H1 (cell line): ENCODE measurements around the gene IDH2. TPM values are rescaled to one million over a fixed set of nuclear protein-coding genes. Genes with fewer than 3 reads are reported as not detected.

ENCODE experiments used
- CTCF ChIA-PET: fragments of 300-600 bp; sonication (Branson Sonifier 250); formaldehyde crosslinking; loops from one replicate; lab custom pipeline; 2021; ENCODE audit not compliant: partially characterized antibody; lab: Charles Lee
- POLR2A ChIA-PET: fragments of 300-600 bp; sonication (Branson Sonifier 250); formaldehyde crosslinking; loops from one replicate; lab custom pipeline; 2021; ENCODE audit warnings: inconsistent platforms; ENCODE audit not compliant: partially characterized antibody; lab: Charles Lee
- DNase-seq, 2 experiments: peaks; one replicate each; pipeline versions ENCODE4 v3.0.0 to v3.0.0-alpha.2; 2010 to 2022; ENCODE audit warnings: low spot score in 2 of 2, low read depth in 1 of 2, mixed read lengths in 1 of 2
- FAIRE-seq: peaks from 2 replicates; lab custom pipeline; 2011; peaks lifted over from hg19 to GRCh38; lab: Jason Lieb, UNC
- H2AFZ ChIP-seq: 2 replicates; pipeline ENCODE4 v1.8.1; 2012; ENCODE audit warnings: low read length, inconsistent platforms
- H2AK5ac ChIP-seq: 2 replicates; pipeline ENCODE4 v1.6.1; 2013; ENCODE audit warnings: low read depth, low read length
- H2BK120ac ChIP-seq: replicated peaks from 2 replicates; pipeline ENCODE3; 2013; ENCODE audit warnings: low read depth, low read length, inconsistent platforms
- H2BK12ac ChIP-seq: 2 replicates; pipeline ENCODE4 v1.6.1; 2013; ENCODE audit warnings: low read depth, low read length
- H2BK15ac ChIP-seq: 2 replicates; pipeline ENCODE4 v1.6.1; 2013; ENCODE audit warnings: low read length
- H2BK20ac ChIP-seq: 2 replicates; pipeline ENCODE4 v1.6.1; 2013; ENCODE audit warnings: low read length
- H2BK5ac ChIP-seq: 2 replicates; pipeline ENCODE4 v1.6.1; 2013; ENCODE audit warnings: low read depth, low read length
- H3K14ac ChIP-seq: 2 replicates; pipeline ENCODE4 v1.6.1; 2013; ENCODE audit warnings: inconsistent platforms; ENCODE audit not compliant: insufficient read length
- H3K18ac ChIP-seq: 2 replicates; pipeline ENCODE4 v1.6.1; 2013; ENCODE audit warnings: low read length; ENCODE audit errors: extremely low read depth
- H3K23ac ChIP-seq: 2 replicates; pipeline ENCODE4 v1.6.1; 2013; ENCODE audit warnings: inconsistent platforms; ENCODE audit not compliant: insufficient read length
- H3K23me2 ChIP-seq: 2 replicates; pipeline ENCODE4 v1.6.1; 2013; ENCODE audit warnings: low read depth, low read length
- H3K27ac ChIP-seq: 2 replicates; pipeline ENCODE4 v1.6.1; 2011; ENCODE audit warnings: low read depth, low read length, inconsistent platforms
- H3K27me3 ChIP-seq, 4 experiments: replicated peaks in 1 of 4; 1 replicate in 1 of 4; 2 replicates in 3 of 4; pipeline versions ENCODE4 v1.6.1 to v1.8.1; 2011 to 2013; ENCODE audit warnings: low read length in 3 of 4, mild to moderate bottlenecking in 3 of 4, inconsistent platforms in 2 of 4, mixed read lengths in 2 of 4, moderate library complexity in 1 of 4; ENCODE audit not compliant: control insufficient read depth in 3 of 4, insufficient read depth in 3 of 4; ENCODE audit errors: extremely low read depth in 1 of 4
- H3K36me3 ChIP-seq, 4 experiments: 2 replicates each; pipeline versions ENCODE4 v1.6.1 to v1.8.1; 2011 to 2013; ENCODE audit warnings: mild to moderate bottlenecking in 4 of 4, low read length in 3 of 4, moderate library complexity in 2 of 4, control low read depth in 1 of 4, inconsistent platforms in 1 of 4; ENCODE audit not compliant: insufficient read depth in 4 of 4, control insufficient read depth in 2 of 4
- H3K4ac ChIP-seq: replicated peaks from 2 replicates; pipeline ENCODE3; 2013; ENCODE audit warnings: low read length, low read depth, mixed read lengths, inconsistent platforms; ENCODE audit not compliant: insufficient read length
- H3K4me1 ChIP-seq, 4 experiments: replicated peaks in 1 of 4; 1 replicate in 1 of 4; 2 replicates in 3 of 4; pipeline versions ENCODE4 v1.6.1 to v1.8.1; 2011 to 2013; ENCODE audit warnings: low read length in 3 of 4, inconsistent platforms in 2 of 4, mixed read lengths in 1 of 4; ENCODE audit not compliant: insufficient read depth in 4 of 4, control insufficient read depth in 3 of 4
- H3K4me2 ChIP-seq, 2 experiments: 2 replicates each; pipeline versions ENCODE4 v1.6.1 to v1.8.1; 2011 to 2013; ENCODE audit warnings: low read depth in 2 of 2, low read length in 2 of 2, control low read depth in 1 of 2, inconsistent platforms in 1 of 2, mild to moderate bottlenecking in 1 of 2; ENCODE audit not compliant: insufficient read depth in 1 of 2
- H3K4me3 ChIP-seq, 4 experiments: fragments of 200-600, 300-600 bp in 1 of 4; sonication (generic), shearing (Covaris generic), sonication (Bioruptor Twin) in 1 of 4; 2 replicates each; pipeline versions ENCODE4 v1.5.1 to v1.8.1; 2011 to 2016; ENCODE audit warnings: low read length in 4 of 4, low read depth in 3 of 4, control low read depth in 2 of 4, inconsistent platforms in 2 of 4, mild to moderate bottlenecking in 2 of 4, mixed read lengths in 1 of 4, moderate library complexity in 1 of 4; ENCODE audit not compliant: insufficient read depth in 2 of 4; ENCODE audit errors: extremely low read depth in 1 of 4
- H3K56ac ChIP-seq: replicated peaks from 2 replicates; pipeline ENCODE3; 2013; ENCODE audit warnings: low read depth, mild to moderate bottlenecking, mixed read lengths, low read length, inconsistent platforms; ENCODE audit not compliant: insufficient read length
- H3K79me1 ChIP-seq: 2 replicates; pipeline ENCODE4 v1.6.1; 2013; ENCODE audit warnings: low read depth, low read length, control low read depth
- H3K79me2 ChIP-seq, 2 experiments: 2 replicates each; pipeline versions ENCODE4 v1.6.1 to v1.8.1; 2012 to 2013; ENCODE audit warnings: low read length in 2 of 2, mild to moderate bottlenecking in 2 of 2, inconsistent platforms in 1 of 2; ENCODE audit not compliant: insufficient read depth in 2 of 2, control insufficient read depth in 1 of 2
- H3K9ac ChIP-seq, 4 experiments: replicated peaks in 1 of 4; 1 replicate in 1 of 4; 2 replicates in 3 of 4; pipeline versions ENCODE4 v1.6.1 to v1.8.1; 2011 to 2013; ENCODE audit warnings: low read depth in 3 of 4, low read length in 3 of 4, control low read depth in 2 of 4, mild to moderate bottlenecking in 2 of 4, moderate library complexity in 2 of 4, inconsistent platforms in 1 of 4; ENCODE audit errors: extremely low read depth in 1 of 4
- H3K9me3 ChIP-seq, 2 experiments: 2 replicates each; pipeline versions ENCODE4 v1.6.1 to v1.8.1; 2012 to 2013; ENCODE audit warnings: mild to moderate bottlenecking in 2 of 2, moderate library complexity in 2 of 2, control low read depth in 1 of 2, inconsistent platforms in 1 of 2, low read depth in 1 of 2, low read length in 1 of 2, mixed read lengths in 1 of 2; ENCODE audit not compliant: insufficient read depth in 2 of 2
- H4K20me1 ChIP-seq, 2 experiments: replicated peaks in 1 of 2; 2 replicates each; pipeline versions ENCODE3 to v1.8.1; 2011 to 2013; ENCODE audit warnings: inconsistent platforms in 2 of 2, low read length in 2 of 2, mild to moderate bottlenecking in 1 of 2; ENCODE audit not compliant: insufficient read depth in 2 of 2, control insufficient read depth in 1 of 2
- H4K5ac ChIP-seq: 2 replicates; pipeline ENCODE4 v1.6.1; 2013; ENCODE audit warnings: low read length, low read depth, mixed read lengths, inconsistent platforms; ENCODE audit not compliant: insufficient read length
- H4K8ac ChIP-seq: 2 replicates; pipeline ENCODE4 v1.8.0; 2013; ENCODE audit warnings: mild to moderate bottlenecking, moderate library complexity, low read length, inconsistent platforms; ENCODE audit not compliant: insufficient read depth; ENCODE audit errors: extremely low read depth
- H4K91ac ChIP-seq: replicated peaks from 2 replicates; pipeline ENCODE3; 2013; ENCODE audit warnings: low read length, mixed read lengths, inconsistent platforms; ENCODE audit not compliant: insufficient read length
- ASH2L ChIP-seq: fragments of 200-600, 300-600 bp; sonication (generic); IDR thresholded peaks from one replicate; pipeline ENCODE4 v1.7.1; 2017; ENCODE audit warnings: low read length
- BACH1 ChIP-seq: IDR thresholded peaks from 2 replicates; pipeline ENCODE4 v1.6.1; 2012; ENCODE audit warnings: low read length, improper control_type of control experiment
- CTBP2 ChIP-seq: IDR thresholded peaks from 2 replicates; pipeline ENCODE4 v1.7.0; 2011; ENCODE audit warnings: borderline replicate concordance, mild to moderate bottlenecking, moderate library complexity, mixed read lengths, low read length; ENCODE audit not compliant: insufficient read depth, insufficient read length
- EGR1 ChIP-seq: IDR thresholded peaks from 2 replicates; pipeline ENCODE4 v1.6.1; 2011; ENCODE audit warnings: low read depth, low read length, borderline replicate concordance
- GTF2F1 ChIP-seq: IDR thresholded peaks from 2 replicates; pipeline ENCODE4 v1.6.1; 2012; ENCODE audit warnings: low read depth, low read length, improper control_type of control experiment, borderline replicate concordance
- HDAC2 ChIP-seq, 2 experiments: fragments of 300-600 bp in 1 of 2; sonication (generic) in 1 of 2; IDR thresholded peaks; 2 replicates each; pipeline ENCODE4 v1.6.1; 2011 to 2012; ENCODE audit warnings: low read depth in 2 of 2, low read length in 2 of 2, mild to moderate bottlenecking in 2 of 2, moderate library complexity in 2 of 2, borderline replicate concordance in 1 of 2, inconsistent platforms in 1 of 2
- HDAC6 ChIP-seq: IDR thresholded peaks from one replicate; pipeline ENCODE4 v1.7.1; 2012; ENCODE audit warnings: low read depth, mild to moderate bottlenecking, inconsistent platforms, low read length, moderate library complexity
- KDM5A ChIP-seq: fragments of 200-600 bp; IDR thresholded peaks from 2 replicates; pipeline ENCODE4 v1.7.1; 2012; ENCODE audit warnings: mild to moderate bottlenecking, low read length, inconsistent platforms, mixed read lengths
- SP2 ChIP-seq: IDR thresholded peaks from 2 replicates; pipeline ENCODE4 v1.6.1; 2012; ENCODE audit warnings: mild to moderate bottlenecking, low read length, inconsistent platforms
- TCF12 ChIP-seq: IDR thresholded peaks from 2 replicates; pipeline ENCODE4 v1.6.1; 2011; ENCODE audit warnings: low read depth, mild to moderate bottlenecking, low read length
- WGBS, 2 experiments: shearing (Covaris generic) in 1 of 2; methylation state at CpG; one replicate each; pipeline versions ENCODE4 v1.1.6 to v1.1.7; 2013 to 2015; ENCODE audit warnings: low lambda C conversion rate in 2 of 2, mixed read lengths in 2 of 2, inconsistent platforms in 1 of 2, low coverage in 1 of 2, missing lambda C conversion rate in 1 of 2; ENCODE audit not compliant: insufficient replicate concordance in 2 of 2, insufficient coverage in 1 of 2, insufficient read length in 1 of 2; ENCODE audit errors: extremely low coverage in 1 of 2, missing lambda C conversion rate in 1 of 2; 5-methylcytosine and 5-hydroxymethylcytosine counted together
- polyA plus RNA-seq, 7 experiments: library from polyadenylated mRNA; depleted of rRNA in 3 of 7; stranded (reverse) in 5 of 7; unstranded in 2 of 7; fragments of >200 nt in 5 of 7; fragments of 200-250 nt in 2 of 7; gene quantifications; 1 replicate in 5 of 7; 2 replicates in 1 of 7; 4 replicates in 1 of 7; pipeline versions ENCODE4 v1.2.1 to v1.2.3, GENCODE V29; 2011 to 2013; ENCODE audit warnings: missing spikeins in 2 of 7, mixed read lengths in 2 of 7
- total RNA-seq: library from RNA; stranded (reverse); fragmentation: NEBNext Ultra II Directional; extraction: Animal tissue kit (Norgen Biotek cat#: 25700); gene quantifications from 2 replicates; pipeline ENCODE4 v1.2.1, GENCODE V29; 2021
- TF ChIP-seq, protein P1 (sequence below): IDR thresholded peaks from 2 replicates; pipeline ENCODE4 v1.6.1; 2011; ENCODE audit warnings: low read length, improper control_type of control experiment

Gene IDH2
- total and polyA plus RNA-seq, 2 of the 8 experiments (the other 6 are each of a cell fraction or from before 2014, with no cell fraction given) = 64.2 to 84.6 TPM

DNA sequence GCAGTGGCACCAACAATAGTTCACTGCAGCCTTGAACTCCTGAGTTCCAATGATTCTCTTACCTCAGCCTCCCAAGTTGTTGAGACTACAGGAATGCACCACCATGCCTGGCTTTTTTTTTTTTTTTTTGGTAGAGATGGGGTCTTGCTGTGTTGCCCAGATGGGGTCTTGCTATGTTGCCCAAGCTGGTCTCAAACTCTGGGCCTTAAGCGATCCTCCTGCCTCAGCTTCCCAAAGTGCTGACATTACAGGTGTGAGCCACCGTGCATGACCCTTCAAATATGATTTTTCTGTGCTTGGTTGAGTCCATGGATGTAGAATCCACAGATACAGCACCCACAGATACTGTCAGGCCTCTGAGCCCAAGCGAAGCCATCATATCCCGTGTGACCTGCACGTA lies 30.2 kb upstream of the IDH2 start:
- Histone ChIP-seq H3K27ac (no peak overlapping the region), H2BK15ac (no peak overlapping the region), H4K8ac (no peak overlapping the region), H2AFZ (no peak overlapping the region), H3K56ac (no peak overlapping the region), H3K79me2 (no peaks in the 10 kb centered on the region), H3K23ac (no peak overlapping the region), H3K36me3 (no peaks in the 10 kb centered on the region), H3K9me3 (no peaks in the 10 kb centered on the region), H2BK5ac (no peak overlapping the region), H3K9ac (no peak overlapping the region), H2BK120ac (no peak overlapping the region), H3K18ac (no peak overlapping the region), H4K5ac (no peak overlapping the region), H3K4me3 (no peak overlapping the region)
- WGBS, 2 experiments = 95% methylated on average over 5 of the region's 5 CpGs; no CpG with 5 or more reads in 1 of the 2 experiments
- POLR2A ChIA-PET = no interaction called here
- no peak for TF ChIP-seq BACH1
- no peak for TF ChIP-seq HDAC2 (IDR thresholded peaks at IDR 0.05; ENCODE audit: borderline replicate concordance in 1 of 2, low read depth in 2 of 2, low read length in 2 of 2)
- no peak for TF ChIP-seq TCF12
- TF ChIP-seq SP2 = no peak
- TF ChIP-seq, protein P1, sequence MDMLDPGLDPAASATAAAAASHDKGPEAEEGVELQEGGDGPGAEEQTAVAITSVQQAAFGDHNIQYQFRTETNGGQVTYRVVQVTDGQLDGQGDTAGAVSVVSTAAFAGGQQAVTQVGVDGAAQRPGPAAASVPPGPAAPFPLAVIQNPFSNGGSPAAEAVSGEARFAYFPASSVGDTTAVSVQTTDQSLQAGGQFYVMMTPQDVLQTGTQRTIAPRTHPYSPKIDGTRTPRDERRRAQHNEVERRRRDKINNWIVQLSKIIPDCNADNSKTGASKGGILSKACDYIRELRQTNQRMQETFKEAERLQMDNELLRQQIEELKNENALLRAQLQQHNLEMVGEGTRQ = no peak
- no peak for TF ChIP-seq GTF2F1
- TF ChIP-seq KDM5A = no peak
- TF ChIP-seq ASH2L = no peak
- no peak for TF ChIP-seq CTBP2
- no peak for TF ChIP-seq HDAC6
- TF ChIP-seq EGR1 = no peak
- TF ChIP-seq, all 59 proteins: peak for 0
- H3K27me3 ChIP-seq = no peaks in the 10 kb centered on the region
- no peak overlapping the region for H3K4me2 ChIP-seq
- no peak overlapping the region for H4K91ac ChIP-seq
- FAIRE-seq (no peak), DNase-seq (no peak)
- no peak overlapping the region for H2BK20ac ChIP-seq
- no peaks in the 10 kb centered on the region for H3K23me2 ChIP-seq
- no peaks in the 10 kb centered on the region for H3K4me1 ChIP-seq
- H2BK12ac ChIP-seq = no peak overlapping the region
- H3K79me1 ChIP-seq = no peaks in the 10 kb centered on the region
- no peak overlapping the region for H3K14ac ChIP-seq
- H4K20me1 ChIP-seq = no peaks in the 10 kb centered on the region
- CTCF ChIA-PET = interaction anchor here (1.4 to 1.5 kb wide), 3 partner anchors 11 to 101 kb away, joined by 3 to 4 read pairs (median 3); partner anchors contain the start of genes CIB1 and GDPGP1
- H2AK5ac ChIP-seq = no peak overlapping the region
- no peak overlapping the region for H3K4ac ChIP-seq
